ENCODE results near the gene TIMM8A.

The TIMM8A gene, protein sequence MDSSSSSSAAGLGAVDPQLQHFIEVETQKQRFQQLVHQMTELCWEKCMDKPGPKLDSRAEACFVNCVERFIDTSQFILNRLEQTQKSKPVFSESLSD

DNA sequence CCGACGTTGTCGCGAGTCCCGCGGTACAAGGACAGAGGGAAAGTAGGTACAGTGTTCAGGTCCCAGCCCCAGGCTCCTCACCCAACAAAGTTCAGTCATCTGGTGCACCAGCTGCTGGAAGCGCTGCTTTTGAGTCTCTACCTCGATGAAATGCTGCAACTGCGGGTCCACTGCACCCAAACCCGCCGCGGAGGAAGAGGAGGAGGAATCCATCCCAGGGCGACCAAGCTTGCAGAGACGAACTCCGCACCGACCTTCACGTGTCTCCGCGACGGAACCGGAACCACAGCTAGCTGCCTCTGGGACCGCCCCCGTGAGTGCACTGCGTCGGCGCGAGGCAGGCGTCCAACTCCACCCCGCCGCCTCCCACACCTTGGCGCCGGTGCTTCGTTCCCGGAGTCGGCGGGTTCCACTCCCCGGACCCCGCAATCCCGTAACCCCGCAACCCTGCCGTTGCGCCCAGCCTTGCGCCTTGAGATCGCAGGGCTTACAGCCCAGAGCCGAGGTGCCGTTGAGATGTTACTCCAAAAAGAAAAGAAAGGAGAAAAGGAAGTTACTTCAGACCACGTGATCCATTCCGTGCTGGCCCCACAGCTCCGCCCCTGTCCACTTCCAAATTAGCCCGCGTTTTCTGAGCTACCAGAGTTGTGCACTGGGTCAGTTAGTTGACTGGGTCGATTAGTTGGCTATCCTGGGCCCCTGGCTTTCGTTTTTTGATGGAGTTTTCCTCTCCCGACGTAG lies at the start of gene TIMM8A:
TIMM8A (minus strand) TSS at position 291 of the 741 bp plus-strand sequence; CDS start at position 213, 78 bp downstream.
- peak; percentile 76 for TF ChIP-seq POLR2A (IDR thresholded peaks at IDR 0.05; ENCODE audit: low read length)
- TF ChIP-seq GATA1 (IDR thresholded peaks at IDR 0.05; ENCODE audit: low read depth, low read length) = no peak
- DNase-seq = peak; percentile 81 to 84

DNA sequence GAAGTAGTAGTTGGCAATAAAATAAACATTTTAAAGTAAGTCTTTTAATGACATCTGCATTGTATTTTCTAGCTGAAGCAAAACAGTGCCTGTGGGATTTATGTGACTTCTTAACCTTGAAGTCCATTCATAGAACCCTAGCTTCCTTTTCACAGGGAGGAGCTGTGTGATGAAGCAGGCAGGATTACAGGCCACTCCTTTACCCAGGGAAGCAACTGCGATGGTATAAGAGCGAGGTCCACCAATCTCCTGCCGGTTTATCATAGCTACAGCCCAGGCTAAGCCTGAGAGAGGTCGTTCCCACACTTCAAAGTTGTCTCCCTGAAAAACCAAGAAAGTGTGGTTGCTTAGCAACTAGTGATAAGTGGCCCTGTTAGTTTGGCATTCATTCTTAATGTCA lies 49.2 kb upstream of the TIMM8A start:
- DNase-seq = no peak
- TF ChIP-seq GATA1 (IDR thresholded peaks at IDR 0.05; ENCODE audit: low read depth, low read length) (no peak), POLR2A (IDR thresholded peaks at IDR 0.05; ENCODE audit: low read length) (no peak)

DNA sequence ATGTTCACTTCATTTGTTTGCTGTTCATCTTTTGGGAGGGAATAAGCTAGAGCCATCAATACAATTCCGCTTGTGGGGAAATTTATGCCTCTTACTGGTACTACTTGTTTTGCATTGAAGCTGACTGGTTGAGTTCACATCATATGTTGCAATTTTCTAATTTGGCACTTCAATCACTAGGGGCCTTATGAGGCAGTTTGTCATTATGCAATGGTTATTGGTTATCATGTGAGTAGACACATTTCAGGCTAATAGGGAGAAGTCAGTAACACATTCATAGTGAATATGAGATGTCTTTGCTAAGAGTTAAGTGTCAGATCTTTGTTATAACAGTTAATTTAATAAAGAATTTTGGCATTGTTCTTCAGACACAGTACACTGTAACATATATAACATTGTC lies 47.2 kb upstream of the TIMM8A start:
- DNase-seq = peak; percentile 40 to 45
- no peak for TF ChIP-seq GATA1 (IDR thresholded peaks at IDR 0.05; ENCODE audit: low read depth, low read length)
- TF ChIP-seq POLR2A (IDR thresholded peaks at IDR 0.05; ENCODE audit: low read length) = peak; percentile 18

DNA sequence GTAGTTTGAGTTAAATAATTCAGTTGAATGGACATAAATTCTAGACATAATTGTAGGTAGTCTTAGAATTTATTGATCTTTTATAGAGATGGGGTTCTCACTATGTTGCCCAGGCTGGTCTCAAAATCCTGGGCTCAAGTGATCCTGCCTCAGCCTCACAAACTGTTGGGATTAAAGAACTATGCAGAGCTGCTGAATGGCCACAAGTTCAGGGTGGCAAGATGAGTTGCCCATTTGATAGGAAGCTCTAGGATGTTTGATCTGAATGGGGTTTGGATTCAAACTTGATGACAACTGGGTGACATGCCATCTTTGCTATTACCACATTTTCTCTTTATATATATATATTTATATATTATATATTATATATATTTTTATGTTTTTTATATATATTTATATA lies 45.8 kb upstream of the TIMM8A start:
- TF ChIP-seq GATA1 (IDR thresholded peaks at IDR 0.05; ENCODE audit: low read depth, low read length) (no peak), POLR2A (IDR thresholded peaks at IDR 0.05; ENCODE audit: low read length) (no peak)
- no peak for DNase-seq

DNA sequence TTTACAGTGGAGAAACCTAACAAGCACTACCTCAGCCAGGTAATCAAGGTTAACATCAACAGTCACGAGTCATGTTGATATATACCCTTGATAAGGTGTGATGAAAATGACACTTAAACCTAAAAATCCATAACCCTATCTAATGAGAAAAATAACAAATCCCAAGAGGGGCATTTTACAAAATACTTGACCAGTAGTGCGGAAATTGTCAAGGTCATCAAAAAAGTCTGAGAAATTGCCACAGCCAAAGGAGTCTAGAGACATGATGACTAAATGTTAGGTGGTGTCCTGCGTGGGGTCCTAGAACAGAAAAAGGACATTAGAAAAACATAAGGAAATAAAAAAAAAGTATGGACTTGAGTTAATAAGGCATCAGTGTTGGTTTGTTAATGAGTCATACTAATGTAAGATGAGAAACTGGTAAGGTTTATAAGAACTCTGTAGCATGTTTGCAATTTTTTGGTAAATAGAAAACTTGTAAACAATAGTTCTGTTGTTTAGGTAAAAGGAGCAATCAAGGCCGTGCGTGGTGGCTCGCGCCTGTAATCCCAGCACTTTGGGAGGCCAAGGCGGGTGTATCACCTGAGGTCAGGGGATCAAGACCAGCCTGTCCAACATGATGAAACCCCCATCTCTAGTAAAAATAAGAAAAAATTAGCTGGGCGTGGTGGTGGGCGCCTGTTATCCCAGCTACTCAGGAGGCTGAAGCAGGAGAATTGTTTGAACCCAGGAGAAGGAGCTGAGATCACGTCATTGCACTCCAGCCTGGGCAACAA lies 45.2 kb upstream of the TIMM8A start:
- TF ChIP-seq GATA1 (IDR thresholded peaks at IDR 0.05; ENCODE audit: low read depth, low read length) (no peak), POLR2A (IDR thresholded peaks at IDR 0.05; ENCODE audit: low read length) (peak; percentile 22)
- no peak for DNase-seq

DNA sequence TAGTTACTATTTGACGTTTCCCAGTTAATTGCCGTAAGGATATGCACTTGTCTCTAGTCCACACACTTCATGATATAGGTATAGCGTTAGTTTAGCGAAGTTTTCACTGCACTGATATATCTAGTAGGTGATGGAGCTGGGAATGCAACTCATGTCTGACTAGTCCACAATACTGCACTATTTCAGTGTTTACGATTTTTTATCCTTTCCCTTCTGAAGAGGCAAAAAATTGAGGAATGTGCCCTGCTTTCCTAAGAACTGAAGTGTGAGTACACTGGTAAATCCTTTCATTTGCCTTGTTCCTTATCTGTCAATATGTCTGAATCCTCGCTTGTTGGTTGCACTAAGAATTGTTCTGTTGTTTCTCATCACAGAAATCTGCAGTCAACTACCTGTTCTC lies 43.3 kb upstream of the TIMM8A start:
- no peak for DNase-seq
- TF ChIP-seq POLR2A (IDR thresholded peaks at IDR 0.05; ENCODE audit: low read length) (no peak), GATA1 (IDR thresholded peaks at IDR 0.05; ENCODE audit: low read depth, low read length) (no peak)

DNA sequence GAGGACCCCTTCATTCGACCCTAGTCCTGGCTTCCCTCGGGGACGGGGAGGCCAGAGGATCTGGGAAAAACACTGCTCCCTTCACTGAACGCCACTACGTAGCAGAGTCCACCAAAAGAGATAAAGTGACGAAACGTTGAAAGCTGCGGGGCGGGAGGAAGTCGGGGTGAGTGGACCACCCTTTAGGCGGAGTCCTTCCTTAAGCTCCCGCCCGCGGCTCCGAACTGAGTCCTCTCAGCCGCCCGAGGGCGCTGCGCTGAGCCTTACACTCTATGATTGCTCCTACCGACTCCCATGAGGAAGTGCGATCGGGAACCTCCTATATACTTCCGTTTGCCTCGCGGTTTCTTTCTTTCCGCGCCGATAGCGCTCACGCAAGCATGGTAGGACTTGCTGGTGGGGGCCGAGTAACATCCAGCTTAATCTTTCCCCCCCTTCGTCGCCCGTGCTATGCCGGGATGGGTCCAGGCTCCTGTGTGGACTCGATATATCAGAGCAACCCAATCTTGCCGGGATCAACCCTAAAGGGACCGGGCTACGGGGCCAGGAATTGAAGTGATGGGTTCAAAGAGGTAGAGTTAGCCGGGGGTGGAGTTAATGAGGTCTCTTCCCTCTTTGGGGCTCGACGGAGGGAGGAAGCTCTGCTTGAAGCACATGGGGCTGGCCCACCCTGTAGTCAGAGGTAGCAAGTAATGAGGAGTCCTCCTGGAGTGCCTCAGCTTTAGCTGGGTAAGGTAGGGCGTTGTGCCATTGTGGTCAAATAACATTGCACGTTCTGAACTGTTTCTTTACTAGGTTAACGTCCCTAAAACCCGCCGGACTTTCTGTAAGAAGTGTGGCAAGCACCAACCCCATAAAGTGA lies 42.4 kb upstream of the TIMM8A start, which contains the start of gene RPL36A:
RPL36A (plus strand) TSS at position 348 of the 862 bp plus-strand sequence; CDS start at position 381, 33 bp downstream.
- peak; percentile 94 to 95 for DNase-seq

DNA sequence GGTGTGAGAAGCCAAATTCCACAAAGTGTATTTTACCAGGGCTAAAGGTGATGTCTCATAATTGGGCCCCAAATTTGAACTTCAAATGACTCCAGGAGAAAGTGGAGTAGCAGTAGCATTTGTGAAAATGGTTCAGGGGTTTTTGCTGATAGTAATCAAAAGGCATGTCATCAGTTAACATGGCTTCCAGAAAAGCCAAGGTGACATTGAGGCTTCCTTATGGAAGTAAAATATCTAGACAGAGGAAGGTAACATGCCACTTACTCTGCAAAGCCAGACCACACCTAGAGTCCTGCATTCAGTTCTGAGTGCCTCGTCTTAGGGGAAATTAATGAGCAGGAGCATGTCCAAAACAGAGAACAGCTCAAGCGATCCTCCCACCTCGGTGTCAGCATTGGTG lies 40.1 kb upstream of the TIMM8A start:
- no peak for DNase-seq
- no peak for TF ChIP-seq GATA1 (IDR thresholded peaks at IDR 0.05; ENCODE audit: low read depth, low read length)

More for the DNA sequence above, 42.4 kb upstream of the TIMM8A start, which contains the start of gene RPL36A:
- TF ChIP-seq GATA1 (IDR thresholded peaks at IDR 0.05; ENCODE audit: low read depth, low read length) (no peak), POLR2A (IDR thresholded peaks at IDR 0.05; ENCODE audit: low read length) (peak; percentile 99)

DNA sequence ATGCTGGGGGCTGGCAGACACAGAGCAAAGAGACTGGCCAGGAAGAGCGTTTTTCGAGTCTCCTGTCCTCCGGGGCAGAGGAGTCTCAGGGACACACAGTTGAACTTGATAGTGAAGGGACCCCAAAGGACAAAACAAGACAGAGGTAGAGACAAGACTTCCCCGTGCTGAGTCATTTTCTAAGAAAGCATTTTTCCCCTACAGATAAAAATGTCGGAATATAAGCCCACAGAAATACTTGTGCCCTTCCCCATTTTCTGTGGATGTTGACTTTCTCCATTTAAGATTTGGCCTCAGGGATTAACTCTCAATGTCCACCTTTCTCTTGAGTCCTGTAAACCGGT lies 38.0 kb upstream of the TIMM8A start:
- DNase-seq = peak; percentile 55 to 61
- TF ChIP-seq GATA1 (IDR thresholded peaks at IDR 0.05; ENCODE audit: low read depth, low read length) (no peak), POLR2A (IDR thresholded peaks at IDR 0.05; ENCODE audit: low read length) (peak; percentile 0)

DNA sequence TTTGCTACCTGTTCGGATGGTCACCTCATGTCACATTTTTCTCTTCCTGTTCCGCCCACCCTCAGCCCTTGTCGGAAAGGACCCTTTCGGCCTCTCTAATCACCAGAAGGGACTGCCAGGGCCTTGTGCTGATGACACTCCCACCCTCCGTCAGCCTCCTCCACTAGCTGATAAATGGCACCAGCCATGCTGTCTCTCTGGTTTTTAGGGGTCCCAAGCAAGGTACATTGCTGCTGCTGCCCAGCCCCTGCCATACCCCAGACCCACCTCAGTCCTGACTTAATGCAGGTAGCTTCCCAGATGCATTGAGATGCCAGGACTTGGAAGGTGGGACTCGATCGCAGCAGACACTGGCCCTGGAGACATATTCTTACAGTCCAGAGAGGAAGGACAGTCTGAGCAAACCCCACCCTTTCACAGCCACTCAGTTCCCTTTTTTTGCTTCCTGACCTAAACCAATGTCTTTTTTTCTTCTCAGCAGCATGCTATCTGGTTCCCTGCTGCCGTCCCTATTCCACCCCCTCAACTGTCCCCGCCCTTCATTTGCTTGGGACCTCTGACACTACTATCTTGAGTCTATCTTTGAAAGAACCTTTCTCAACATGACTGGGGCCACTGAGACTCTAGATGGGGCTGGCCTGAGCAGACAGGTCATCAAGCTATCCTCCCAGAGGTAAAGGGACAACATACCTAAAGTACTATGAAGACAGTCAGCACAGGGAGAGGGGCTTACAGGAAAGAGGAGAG lies 37.4 kb upstream of the TIMM8A start, which contains the start of gene BTK:
BTK (minus strand) TSS at position 397 of the 747 bp plus-strand sequence. CDS start 10,907 bp downstream, outside the sequence.
- peak; percentile 75 to 80 for DNase-seq
- TF ChIP-seq GATA1 (IDR thresholded peaks at IDR 0.05; ENCODE audit: low read depth, low read length) = no peak
- TF ChIP-seq POLR2A (IDR thresholded peaks at IDR 0.05; ENCODE audit: low read length) = peak; percentile 78

DNA sequence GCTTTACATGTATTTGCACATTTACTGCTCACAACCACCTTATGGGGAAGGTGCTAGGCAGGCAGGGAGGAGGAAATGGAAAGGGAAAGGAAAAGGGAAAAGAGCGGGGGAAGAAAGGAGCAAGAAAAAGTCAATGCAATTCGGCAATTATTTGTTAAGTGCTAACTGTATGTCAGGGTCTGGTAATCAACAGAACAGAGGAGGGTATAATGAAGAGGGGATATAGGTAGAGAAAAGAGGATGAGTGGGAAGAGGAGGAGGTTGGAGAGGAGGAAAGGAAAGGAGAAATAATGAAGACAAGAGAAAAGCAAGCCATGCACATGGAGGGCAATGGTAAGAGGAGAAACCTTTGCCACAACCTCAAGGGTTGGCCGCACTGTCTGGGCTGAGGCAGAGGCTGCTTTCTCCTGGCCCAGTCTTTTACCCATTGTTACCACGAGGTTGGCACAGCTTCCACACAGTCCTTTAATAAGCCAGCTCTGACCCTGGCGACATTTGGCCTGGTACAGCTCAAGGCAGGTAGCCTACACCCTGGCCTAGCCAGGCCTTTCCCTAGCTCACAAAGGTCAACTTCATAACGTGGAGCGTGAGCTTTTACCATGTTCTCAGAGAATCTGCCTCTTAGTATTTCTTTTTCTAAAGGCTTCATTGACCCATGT lies 36.6 kb upstream of the TIMM8A start:
- no peak for DNase-seq
- TF ChIP-seq GATA1 (IDR thresholded peaks at IDR 0.05; ENCODE audit: low read depth, low read length) (no peak), POLR2A (IDR thresholded peaks at IDR 0.05; ENCODE audit: low read length) (no peak)

DNA sequence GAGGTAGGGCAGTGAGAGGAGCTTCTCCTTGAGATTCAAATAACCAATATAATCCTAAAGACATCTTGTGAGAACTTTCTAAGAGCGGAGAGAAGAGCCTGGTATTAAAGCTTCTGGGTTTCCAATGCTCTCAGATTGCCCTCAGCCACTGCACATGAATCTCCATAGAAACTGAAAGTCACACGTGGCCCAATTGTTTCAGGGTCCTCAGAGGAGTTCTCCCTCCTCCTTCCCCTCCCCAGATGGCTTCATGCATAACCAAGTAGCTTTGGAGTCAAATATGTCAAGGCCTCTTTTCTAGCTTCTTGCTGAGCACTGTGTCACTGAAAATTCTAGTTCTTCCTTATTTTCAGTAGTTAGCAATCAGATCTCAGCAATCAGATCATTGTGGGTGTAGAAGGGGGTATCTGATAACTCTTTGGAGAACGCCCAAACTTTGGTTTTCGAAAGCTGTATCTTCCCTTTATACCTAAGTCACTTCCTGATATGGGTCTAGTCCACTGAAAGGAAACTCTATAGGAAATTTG lies 35.2 kb upstream of the TIMM8A start:
- no peak for TF ChIP-seq GATA1 (IDR thresholded peaks at IDR 0.05; ENCODE audit: low read depth, low read length)
- no peak for DNase-seq

Measured in erythroblast (primary cell).